OCI-LY3 (cell line): Measurements from ENCODE around the gene RAB32.

Experiments used
- H2AFZ ChIP-seq: fragments of 200-600, 300-600 bp; shearing (Covaris generic); 2 replicates; pipeline ENCODE4 v1.6.0; 2014; ENCODE audit warnings: antibody characterized with exemption, low read depth, low read length
- H3K27ac ChIP-seq: fragments of 200-600, 300-600 bp; sonication (generic); 2 replicates; pipeline ENCODE4 v1.5.1; 2014; ENCODE audit warnings: mild to moderate bottlenecking, low read length, moderate library complexity, mixed read lengths
- H3K27me3 ChIP-seq: fragments of 200-600, 300-600 bp; sonication (generic); 2 replicates; pipeline ENCODE4 v1.6.1; 2014; ENCODE audit warnings: low read depth, low read length, mixed read lengths
- H3K36me3 ChIP-seq: fragments of 200-600, 300-600 bp; sonication (generic); replicated peaks from 2 replicates; pipeline ENCODE3; 2014; ENCODE audit warnings: low read depth, low read length, mixed read lengths
- H3K4me1 ChIP-seq: fragments of 300-600, 200-600 bp; sonication (generic); 2 replicates; pipeline ENCODE4 v1.6.1; 2014; ENCODE audit warnings: low read length, mixed read lengths
- H3K4me2 ChIP-seq: fragments of 200-600, 300-600 bp; sonication (generic); 2 replicates; pipeline ENCODE4 v1.6.1; 2014; ENCODE audit warnings: low read length, mixed read lengths
- H3K4me3 ChIP-seq: fragments of 300-600, 200-600 bp; sonication (generic); 2 replicates; pipeline ENCODE4 v1.5.1; 2014; ENCODE audit warnings: antibody characterized with exemption, mild to moderate bottlenecking, low read length, moderate library complexity
- H3K79me2 ChIP-seq: fragments of 300-600, 200-600 bp; shearing (Covaris generic); 2 replicates; pipeline ENCODE4 v1.6.1; 2014; ENCODE audit warnings: mild to moderate bottlenecking, low read length, mixed read lengths
- H3K9ac ChIP-seq: fragments of 300-600, 200-600 bp; shearing (Covaris generic); 2 replicates; pipeline ENCODE4 v1.6.0; 2014; ENCODE audit warnings: mild to moderate bottlenecking, low read length, moderate library complexity
- H3K9me3 ChIP-seq: fragments of 200-600, 300-600 bp; shearing (Covaris generic); 2 replicates; pipeline ENCODE4 v1.6.1; 2014; ENCODE audit warnings: low read length, mixed read lengths; ENCODE audit not compliant: insufficient read depth
- H4K20me1 ChIP-seq: fragments of 200-600, 300-600 bp; sonication (generic); 2 replicates; pipeline ENCODE4 v1.6.1; 2016; ENCODE audit warnings: low read length, mixed read lengths; ENCODE audit not compliant: insufficient read depth
- EZH2phosphoT487 ChIP-seq: fragments of 200-600 bp; shearing (Covaris generic); IDR thresholded peaks from 2 replicates; pipeline ENCODE4 v1.6.1; 2018; ENCODE audit warnings: antibody characterized with exemption, mixed run types, low read depth
- TF ChIP-seq, protein P1 (sequence below): fragments of 200-600, 300-600 bp; sonication (generic); IDR thresholded peaks from 2 replicates; pipeline ENCODE4 v1.5.1; 2014; ENCODE audit warnings: antibody characterized with exemption, low read length, low read depth

Gene RAB32

DNA sequence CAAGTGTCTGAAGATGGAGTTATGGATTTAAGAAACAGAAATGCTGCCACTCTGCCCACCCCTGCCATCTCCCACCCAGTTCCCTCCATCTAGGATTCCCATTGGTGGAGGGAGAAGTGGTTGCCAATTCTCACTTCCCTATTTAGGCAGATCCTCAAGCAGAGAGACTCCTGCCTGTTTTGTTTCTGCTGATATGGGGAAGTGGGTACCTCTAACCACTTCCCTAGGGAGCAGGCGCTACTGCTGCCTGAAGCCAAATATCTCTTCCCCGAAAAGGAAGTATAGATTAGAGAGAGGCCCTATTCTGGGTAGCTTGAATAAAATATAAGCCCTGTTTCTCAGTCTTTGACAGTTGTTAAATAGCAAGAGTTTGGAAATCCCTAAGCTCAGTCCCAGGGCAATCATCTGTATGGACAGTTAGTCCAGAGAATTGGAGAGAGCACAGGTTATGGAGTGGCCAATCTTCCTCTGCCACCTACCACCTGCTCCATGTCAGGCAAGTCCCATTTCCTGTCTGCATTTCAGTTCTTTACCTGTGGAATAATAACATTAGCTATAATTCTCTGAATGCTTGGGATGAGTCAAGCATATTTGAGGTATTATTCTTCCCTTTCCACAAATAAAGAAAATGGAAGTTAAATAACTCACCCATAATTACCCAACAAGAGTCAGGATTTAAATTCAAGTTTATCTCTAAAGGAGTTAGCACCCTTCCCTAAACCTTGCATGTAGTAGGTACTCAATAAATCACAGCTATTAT lies 52.5 kb downstream of the RAB32 start:
- Histone ChIP-seq H3K36me3 (no peaks in the 10 kb centered on the region), H3K79me2 (no peaks in the 10 kb centered on the region), H3K9ac (no peak overlapping the region), H3K9me3 (no peaks in the 10 kb centered on the region), H3K27me3 (no peaks in the 10 kb centered on the region), H3K4me1 (no peaks in the 10 kb centered on the region; the same call in 1 of the 2 replicates), H3K4me3 (no peak overlapping the region), H4K20me1 (no peaks in the 10 kb centered on the region), H2AFZ (no peak overlapping the region), H3K4me2 (no peak overlapping the region), H3K27ac (no peak overlapping the region)
- TF ChIP-seq EZH2phosphoT487: no peak
- TF ChIP-seq, protein P1, sequence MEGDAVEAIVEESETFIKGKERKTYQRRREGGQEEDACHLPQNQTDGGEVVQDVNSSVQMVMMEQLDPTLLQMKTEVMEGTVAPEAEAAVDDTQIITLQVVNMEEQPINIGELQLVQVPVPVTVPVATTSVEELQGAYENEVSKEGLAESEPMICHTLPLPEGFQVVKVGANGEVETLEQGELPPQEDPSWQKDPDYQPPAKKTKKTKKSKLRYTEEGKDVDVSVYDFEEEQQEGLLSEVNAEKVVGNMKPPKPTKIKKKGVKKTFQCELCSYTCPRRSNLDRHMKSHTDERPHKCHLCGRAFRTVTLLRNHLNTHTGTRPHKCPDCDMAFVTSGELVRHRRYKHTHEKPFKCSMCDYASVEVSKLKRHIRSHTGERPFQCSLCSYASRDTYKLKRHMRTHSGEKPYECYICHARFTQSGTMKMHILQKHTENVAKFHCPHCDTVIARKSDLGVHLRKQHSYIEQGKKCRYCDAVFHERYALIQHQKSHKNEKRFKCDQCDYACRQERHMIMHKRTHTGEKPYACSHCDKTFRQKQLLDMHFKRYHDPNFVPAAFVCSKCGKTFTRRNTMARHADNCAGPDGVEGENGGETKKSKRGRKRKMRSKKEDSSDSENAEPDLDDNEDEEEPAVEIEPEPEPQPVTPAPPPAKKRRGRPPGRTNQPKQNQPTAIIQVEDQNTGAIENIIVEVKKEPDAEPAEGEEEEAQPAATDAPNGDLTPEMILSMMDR: no peak

DNA sequence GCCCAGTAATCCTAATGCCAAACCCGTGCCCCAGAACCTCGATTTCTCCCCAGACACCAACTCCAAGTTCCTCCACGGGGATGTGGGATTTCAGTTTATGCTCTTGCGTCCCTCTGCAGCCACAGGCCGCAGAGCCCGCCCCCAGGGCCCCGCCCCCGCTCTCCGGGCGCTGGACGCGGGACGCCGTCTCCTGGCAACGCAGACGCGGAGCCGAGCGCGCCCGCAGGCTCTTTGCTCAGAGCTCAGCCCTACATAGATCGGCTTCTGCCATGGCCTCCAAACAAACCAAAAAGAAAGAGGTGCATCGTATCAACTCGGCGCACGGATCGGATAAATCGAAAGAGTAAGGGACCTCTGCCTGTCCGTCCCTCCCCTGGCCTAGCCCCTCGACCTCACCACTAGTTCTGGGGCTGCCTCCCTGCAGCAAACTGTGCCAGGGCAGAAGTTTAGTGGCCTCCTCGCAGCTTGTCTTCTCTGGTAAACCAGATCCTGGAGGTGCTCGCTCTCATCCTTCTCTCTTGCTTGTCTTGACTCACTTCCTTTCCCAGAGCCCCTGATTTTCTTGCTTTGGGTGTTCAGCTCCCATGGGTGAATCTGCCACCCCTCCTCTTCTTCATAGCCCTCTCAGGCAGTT lies 55.3 kb downstream of the RAB32 start, which contains the start of gene ADGB:
ADGB (plus strand) TSS at position 201 of the 634 bp plus-strand sequence; CDS start at position 270, 69 bp downstream.
- Histone ChIP-seq H3K27me3 (no peaks in the 10 kb centered on the region), H3K79me2 (no peaks in the 10 kb centered on the region), H2AFZ (no peak within 1 kb of the TSS), H3K9me3 (no peaks in the 10 kb centered on the region), H3K9ac (no peak within 1 kb of the TSS), H3K4me3 (no peak within 1 kb of the TSS), H4K20me1 (no peaks in the 10 kb centered on the region), H3K4me2 (no peak within 1 kb of the TSS), H3K4me1 (no peaks in the 10 kb centered on the region; the same call in 1 of the 2 replicates), H3K36me3 (no peaks in the 10 kb centered on the region), H3K27ac (no peak within 1 kb of the TSS)
- TF ChIP-seq, protein P1: no peak
- no peak for TF ChIP-seq EZH2phosphoT487

DNA sequence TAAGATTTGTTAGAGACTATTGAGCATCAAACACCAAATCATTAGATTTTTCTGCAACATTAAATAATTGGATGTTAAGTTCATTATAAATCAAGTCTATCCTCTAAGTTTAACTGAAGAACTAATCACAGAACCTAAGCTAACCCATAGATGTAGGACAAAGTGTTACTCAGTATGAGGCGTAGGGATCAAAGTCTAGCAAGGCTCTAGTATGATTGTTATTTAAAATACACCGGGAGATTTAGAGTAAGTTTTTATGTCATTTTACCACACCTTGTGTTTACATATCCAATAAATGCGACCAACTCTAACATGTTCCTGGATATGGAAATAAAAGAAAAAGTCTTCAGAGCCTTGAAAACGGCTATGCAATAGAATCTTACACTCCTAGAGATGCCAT lies 57.7 kb downstream of the RAB32 start:
- Histone ChIP-seq H3K4me3 (no peak overlapping the region), H3K27ac (no peak overlapping the region), H3K4me2 (no peak overlapping the region), H3K9ac (no peak overlapping the region), H3K79me2 (no peaks in the 10 kb centered on the region), H2AFZ (no peak overlapping the region), H3K9me3 (no peaks in the 10 kb centered on the region), H4K20me1 (no peaks in the 10 kb centered on the region), H3K36me3 (no peaks in the 10 kb centered on the region), H3K27me3 (no peaks in the 10 kb centered on the region), H3K4me1 (no peaks in the 10 kb centered on the region)
- TF ChIP-seq EZH2phosphoT487: no peak
- TF ChIP-seq, protein P1: no peak

DNA sequence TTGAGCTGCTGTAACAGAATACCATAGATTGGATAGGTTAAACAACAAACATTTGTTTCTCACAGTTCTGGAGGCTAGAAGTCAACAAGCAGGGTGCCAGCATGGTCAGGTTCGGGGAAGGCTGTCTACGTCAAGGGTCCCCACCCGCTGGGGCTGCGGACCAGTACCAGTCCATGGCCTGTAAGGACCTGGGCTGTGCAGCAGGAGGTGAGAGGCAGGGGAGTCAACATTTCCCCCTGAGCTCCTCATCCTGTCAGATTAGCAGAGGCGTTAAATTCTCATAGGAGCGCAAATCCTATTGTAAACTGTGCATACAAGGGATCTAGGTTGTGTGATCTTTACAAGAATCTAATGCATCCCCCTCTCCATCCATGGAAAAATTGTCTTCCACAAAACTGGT lies 58.9 kb downstream of the RAB32 start:
- Histone ChIP-seq H3K36me3 (no peaks in the 10 kb centered on the region), H3K4me3 (no peak overlapping the region), H3K27ac (no peak overlapping the region), H3K27me3 (no peaks in the 10 kb centered on the region), H2AFZ (no peak overlapping the region), H3K9me3 (no peaks in the 10 kb centered on the region), H3K4me1 (no peaks in the 10 kb centered on the region), H3K9ac (no peak overlapping the region), H4K20me1 (no peaks in the 10 kb centered on the region), H3K4me2 (no peak overlapping the region), H3K79me2 (no peaks in the 10 kb centered on the region)
- no peak for TF ChIP-seq EZH2phosphoT487
- TF ChIP-seq, protein P1: no peak
